Activated CD8-positive, alpha-beta memory T cell treated with anti-CD3 and anti-CD28 coated beads for 36 hours (primary cell): ENCODE measurements around the gene CLDND1. TPM values are rescaled to one million over a fixed set of nuclear protein-coding genes. Genes with fewer than 3 reads are reported as not detected.

ENCODE experiments used
- CTCF ChIA-PET: fragments of 350-600 bp; sonication (Branson Sonifier 250); formaldehyde crosslinking; loops from one replicate; lab custom pipeline; 2021; ENCODE audit warnings: antibody characterized with exemption; lab: Charles Lee
- POLR2A ChIA-PET: fragments of 350-600 bp; sonication (Branson Sonifier 250); formaldehyde crosslinking; loops from one replicate; lab custom pipeline; 2021; ENCODE audit warnings: antibody characterized with exemption; lab: Charles Lee
- total RNA-seq, 2 experiments: library from RNA; stranded (reverse); gene quantifications; one replicate each; pipeline ENCODE4 v1.2.3, GENCODE V29; 2021

The CLDND1 gene
- total RNA-seq, 2 experiments from 2014 or later: 233 to 240 TPM

- ChIA-PET CTCF (no interaction called here), POLR2A (interaction anchor here (1.9 to 5.9 kb wide), 3 partner anchors 12 to 32 kb away, joined by 5 to 52 read pairs (median 17); partner anchors contain the start of gene CLDND1)
Observed at GRCh38 chr3:98553753-98554152, 31.1 kb upstream of the CLDND1 start.

- ChIA-PET POLR2A (interaction anchor here (1.9 to 5.9 kb wide), 3 partner anchors 12 to 31 kb away, joined by 5 to 52 read pairs (median 17); partner anchors contain the start of gene CLDND1), CTCF (no interaction called here)
Observed at GRCh38 chr3:98553021-98553563, 30.4 kb upstream of the CLDND1 start.

GRCh38 chr3:98552232-98553020, 29.7 kb upstream of the CLDND1 start:
- CTCF ChIA-PET: no interaction called here
- POLR2A ChIA-PET: interaction anchor here (1.9 to 4.5 kb wide), 2 partner anchors 11 to 30 kb away, joined by 5 to 17 read pairs; partner anchors contain the start of gene CLDND1

- POLR2A ChIA-PET: interaction anchor here (4.5 kb wide), 1 partner anchor 30 kb away, joined by 17 read pairs; the partner anchor contains the start of gene CLDND1
- CTCF ChIA-PET: interaction anchor here (1.2 kb wide), 1 partner anchor 14 kb away, joined by 3 read pairs; no protein-coding TSS in a partner anchor
Observed at GRCh38 chr3:98551754-98552153, 29.1 kb upstream of the CLDND1 start.

- POLR2A ChIA-PET: interaction anchor here (4.5 kb wide), 1 partner anchor 29 kb away, joined by 17 read pairs; the partner anchor contains the start of gene CLDND1
- CTCF ChIA-PET: interaction anchor here (1.2 kb wide), 1 partner anchor 13 kb away, joined by 3 read pairs; no protein-coding TSS in a partner anchor
Observed at GRCh38 chr3:98551236-98551635, 28.5 kb upstream of the CLDND1 start.

GRCh38 chr3:98550833-98551232, 28.1 kb upstream of the CLDND1 start:
- ChIA-PET POLR2A (interaction anchor here (4.5 kb wide), 1 partner anchor 29 kb away, joined by 17 read pairs; the partner anchor contains the start of gene CLDND1), CTCF (interaction anchor here (1.2 kb wide), 1 partner anchor 13 kb away, joined by 3 read pairs; no protein-coding TSS in a partner anchor)

- ChIA-PET CTCF (no interaction called here), POLR2A (no interaction called here)
Observed at GRCh38 chr3:98548544-98548943, 25.8 kb upstream of the CLDND1 start.

GRCh38 chr3:98545940-98546339, 23.2 kb upstream of the CLDND1 start:
- ChIA-PET CTCF (interaction anchor here (1.6 kb wide), 1 partner anchor 10 kb away, joined by 3 read pairs; no protein-coding TSS in a partner anchor), POLR2A (interaction anchor here (2.2 kb wide), 1 partner anchor 9 kb away, joined by 10 read pairs; no protein-coding TSS in a partner anchor)

GRCh38 chr3:98542623-98543022, 19.9 kb upstream of the CLDND1 start:
- ChIA-PET CTCF (no interaction called here), POLR2A (interaction anchor here (1.0 to 1.3 kb wide), 2 partner anchors 13 to 20 kb away, joined by 3 to 5 read pairs; no protein-coding TSS in a partner anchor)

GRCh38 chr3:98541695-98542094, 19.0 kb upstream of the CLDND1 start:
- ChIA-PET POLR2A (interaction anchor here (0.6 to 1.3 kb wide), 3 partner anchors 12 to 22 kb away, joined by 3 to 5 read pairs (median 4); no protein-coding TSS in a partner anchor), CTCF (no interaction called here)

GRCh38 chr3:98540346-98540745, 17.6 kb upstream of the CLDND1 start:
- ChIA-PET CTCF (no interaction called here), POLR2A (no interaction called here)

GRCh38 chr3:98536456-98537017, 13.8 kb upstream of the CLDND1 start:
- CTCF ChIA-PET: interaction anchor here (0.8 to 1.9 kb wide), 6 partner anchors 10 to 498 kb away, joined by 3 to 6 read pairs (median 3); no protein-coding TSS in a partner anchor
- POLR2A ChIA-PET: interaction anchor here (1.2 to 4.5 kb wide), 4 partner anchors 10 to 27 kb away, joined by 6 to 52 read pairs (median 9); partner anchors contain the start of gene CLDND1

- CTCF ChIA-PET: interaction anchor here (0.7 kb wide), 1 partner anchor 23 kb away, joined by 3 read pairs; no protein-coding TSS in a partner anchor
- POLR2A ChIA-PET: interaction anchor here (1.4 to 4.5 kb wide), 2 partner anchors 21 to 59 kb away, joined by 3 to 52 read pairs; partner anchors contain the start of gene CPOX
Observed at GRCh38 chr3:98534734-98535133, 12.0 kb upstream of the CLDND1 start.

- CTCF ChIA-PET: no interaction called here
Observed at GRCh38 chr3:98534168-98534567, 11.5 kb upstream of the CLDND1 start.

GRCh38 chr3:98532709-98533571, 10.2 kb upstream of the CLDND1 start:
- ChIA-PET CTCF (interaction anchor here (1.0 kb wide), 1 partner anchor 10 kb away, joined by 3 read pairs; the partner anchor contains the start of gene CLDND1), POLR2A (interaction anchor here (0.6 to 1.8 kb wide), 3 partner anchors 10 to 32 kb away, joined by 3 to 16 read pairs (median 4); partner anchors contain the start of gene CLDND1)

More at GRCh38 chr3:98534168-98534567, 11.5 kb upstream of the CLDND1 start:
- POLR2A ChIA-PET: no interaction called here

- ChIA-PET CTCF (interaction anchor here (0.6 kb wide), 1 partner anchor 499 kb away, joined by 3 read pairs; no protein-coding TSS in a partner anchor), POLR2A (interaction anchor here (0.6 to 1.8 kb wide), 2 partner anchors 9 to 24 kb away, joined by 3 to 16 read pairs; partner anchors contain the start of gene CLDND1)
Observed at GRCh38 chr3:98532275-98532637, 9.6 kb upstream of the CLDND1 start.

GRCh38 chr3:98531622-98532274, 9.0 kb upstream of the CLDND1 start, which contains the start of gene GPR15:
Gene GPR15 (plus strand): TSS chr3:98531978. CDS start chr3:98532034, 56 bp downstream.
- CTCF ChIA-PET: interaction anchor here (0.6 kb wide), 1 partner anchor 498 kb away, joined by 3 read pairs; no protein-coding TSS in a partner anchor
- POLR2A ChIA-PET: interaction anchor here (1.8 kb wide), 1 partner anchor 24 kb away, joined by 16 read pairs; no protein-coding TSS in a partner anchor
